Calu3 (cell line): ENCODE results near the gene YIPF3. TPM values are rescaled to one million over a fixed set of nuclear protein-coding genes. Genes with fewer than 3 reads are reported as not detected.
A peak's percentile ranks its signal among the peaks of the same experiment; 100 is the strongest.

Experiments
- BruUV-seq: library from RNA; stranded (reverse); fragments of 400-500 nt; replicated peaks from 2 replicates; lab custom pipeline; 2021; lab: Mats Ljungman, UMichigan
- CTCF ChIA-PET: fragments of 300-600 bp; sonication (Branson Sonifier 250); formaldehyde crosslinking; loops from one replicate; lab custom pipeline; 2022; ENCODE audit warnings: antibody characterized with exemption; lab: Charles Lee
- DNase-seq: peaks from one replicate; pipeline ENCODE4 v3.0.0; 2022
- H3K27ac Mint-ChIP-seq: one replicate; pipeline ENCODE4 v1.8.0; 2022; ENCODE audit warnings: mixed read lengths; ENCODE audit not compliant: unreplicated experiment
- H3K27me3 Mint-ChIP-seq: one replicate; pipeline ENCODE4 v1.8.0; 2022; ENCODE audit warnings: mixed read lengths; ENCODE audit not compliant: unreplicated experiment
- H3K36me3 Mint-ChIP-seq: one replicate; pipeline ENCODE4 v1.8.0; 2022; ENCODE audit warnings: mild to moderate bottlenecking, moderate library complexity, mixed read lengths; ENCODE audit not compliant: insufficient read depth, unreplicated experiment
- H3K4me1 Mint-ChIP-seq: one replicate; pipeline ENCODE4 v1.8.0; 2022; ENCODE audit warnings: mild to moderate bottlenecking, low read depth, mixed read lengths; ENCODE audit not compliant: unreplicated experiment
- H3K4me3 Mint-ChIP-seq: one replicate; pipeline ENCODE4 v1.8.0; 2022; ENCODE audit warnings: mild to moderate bottlenecking, low read depth, moderate library complexity, mixed read lengths; ENCODE audit not compliant: unreplicated experiment
- H3K9me3 Mint-ChIP-seq: one replicate; pipeline ENCODE4 v1.8.0; 2022; ENCODE audit warnings: low read depth, mixed read lengths; ENCODE audit not compliant: unreplicated experiment
- CTCF ChIP-seq: fragments of 200-600 bp; IDR thresholded peaks from one replicate; pipeline ENCODE4 v1.8.0; 2022; ENCODE audit warnings: antibody characterized with exemption; ENCODE audit not compliant: unreplicated experiment
- intact Hi-C: fragments of 100-400 bp; cut with micrococcal nuclease; formaldehyde crosslinking; loops from one replicate; pipeline ENCODE4 v1.10.0; 2022; ENCODE audit not compliant: unreplicated experiment
- total RNA-seq: library from RNA; stranded (reverse); gene quantifications from 2 replicates; pipeline ENCODE4 v1.2.3, GENCODE V29; 2022

Gene YIPF3
- total RNA-seq, 1 experiment from 2014 or later = 127 TPM

GRCh38 chr6:43491750-43492661 lies 24.7 kb downstream of the YIPF3 start:
- no peak overlapping the region for H3K4me3 Mint-ChIP-seq
- H3K36me3 Mint-ChIP-seq = peaks cover 10% of the 10 kb centered on the region
- intact Hi-C loops = no loop called here
- CTCF ChIA-PET = interaction anchor here (0.6 to 1.3 kb wide), 3 partner anchors 14 to 16 kb away, joined by 3 read pairs; partner anchors contain the start of gene TJAP1
- no peaks in the 10 kb centered on the region for H3K9me3 Mint-ChIP-seq
- no peak overlapping the region for H3K27ac Mint-ChIP-seq
- TF ChIP-seq CTCF = no peak
- peaks cover 35% of the 10 kb centered on the region for H3K4me1 Mint-ChIP-seq
- peak; percentile 44 for DNase-seq
- BruUV-seq = no TSS peak
- H3K27me3 Mint-ChIP-seq = no peaks in the 10 kb centered on the region

- H3K36me3 Mint-ChIP-seq = peaks cover 3% of the 10 kb centered on the region
- no peak overlapping the region for H3K27ac Mint-ChIP-seq
- no peak for DNase-seq
- no peaks in the 10 kb centered on the region for H3K27me3 Mint-ChIP-seq
- TF ChIP-seq CTCF = no peak
- BruUV-seq = no TSS peak
- H3K9me3 Mint-ChIP-seq = no peaks in the 10 kb centered on the region
- CTCF ChIA-PET = interaction anchor here (1.0 kb wide), 1 partner anchor 10 kb away, joined by 3 read pairs; no protein-coding TSS in a partner anchor
- intact Hi-C loops = no loop called here
- H3K4me3 Mint-ChIP-seq = no peak overlapping the region
- H3K4me1 Mint-ChIP-seq = peaks cover 24% of the 10 kb centered on the region
These were observed 26.2 kb downstream of the YIPF3 start for GRCh38 chr6:43490523-43490939.

GRCh38 chr6:43489277-43490072 lies 27.3 kb downstream of the YIPF3 start:
- H3K4me3 Mint-ChIP-seq = no peak overlapping the region
- DNase-seq = no peak
- H3K27me3 Mint-ChIP-seq = no peaks in the 10 kb centered on the region
- no peak for TF ChIP-seq CTCF
- BruUV-seq = no TSS peak
- H3K36me3 Mint-ChIP-seq = no peaks in the 10 kb centered on the region
- H3K9me3 Mint-ChIP-seq = no peaks in the 10 kb centered on the region
- H3K4me1 Mint-ChIP-seq = peaks cover 16% of the 10 kb centered on the region
- H3K27ac Mint-ChIP-seq = no peak overlapping the region
- intact Hi-C loops = no loop called here
- CTCF ChIA-PET = interaction anchor here (0.6 to 1.4 kb wide), 3 partner anchors 18 to 68 kb away, joined by 3 to 6 read pairs (median 3); no protein-coding TSS in a partner anchor

- CTCF ChIA-PET = interaction anchor here (0.6 to 1.4 kb wide), 3 partner anchors 19 to 69 kb away, joined by 3 to 6 read pairs (median 3); no protein-coding TSS in a partner anchor
- TF ChIP-seq CTCF = no peak
- peaks cover 16% of the 10 kb centered on the region for H3K4me1 Mint-ChIP-seq
- H3K9me3 Mint-ChIP-seq = no peaks in the 10 kb centered on the region
- intact Hi-C loops = no loop called here
- DNase-seq = no peak
- no peaks in the 10 kb centered on the region for H3K27me3 Mint-ChIP-seq
- BruUV-seq = no TSS peak
- H3K4me3 Mint-ChIP-seq = no peak overlapping the region
- H3K27ac Mint-ChIP-seq = no peak overlapping the region
- H3K36me3 Mint-ChIP-seq = no peaks in the 10 kb centered on the region
These were observed 28.0 kb downstream of the YIPF3 start for GRCh38 chr6:43488667-43489276.
